Mammary microvascular endothelial cell (primary cell): Measurements from ENCODE around the gene KCTD8. TPM values are rescaled to one million over a fixed set of nuclear protein-coding genes. Genes with fewer than 3 reads are reported as not detected.

Experiments used
- total RNA-seq: library from RNA; depleted of rRNA; stranded (reverse); fragments of >200 nt; gene quantifications from 2 replicates; pipeline ENCODE4 v1.2.3, GENCODE V29; 2015

Gene KCTD8
- total RNA-seq = 2.0 and 3.3 TPM in 2 replicates

DNA sequence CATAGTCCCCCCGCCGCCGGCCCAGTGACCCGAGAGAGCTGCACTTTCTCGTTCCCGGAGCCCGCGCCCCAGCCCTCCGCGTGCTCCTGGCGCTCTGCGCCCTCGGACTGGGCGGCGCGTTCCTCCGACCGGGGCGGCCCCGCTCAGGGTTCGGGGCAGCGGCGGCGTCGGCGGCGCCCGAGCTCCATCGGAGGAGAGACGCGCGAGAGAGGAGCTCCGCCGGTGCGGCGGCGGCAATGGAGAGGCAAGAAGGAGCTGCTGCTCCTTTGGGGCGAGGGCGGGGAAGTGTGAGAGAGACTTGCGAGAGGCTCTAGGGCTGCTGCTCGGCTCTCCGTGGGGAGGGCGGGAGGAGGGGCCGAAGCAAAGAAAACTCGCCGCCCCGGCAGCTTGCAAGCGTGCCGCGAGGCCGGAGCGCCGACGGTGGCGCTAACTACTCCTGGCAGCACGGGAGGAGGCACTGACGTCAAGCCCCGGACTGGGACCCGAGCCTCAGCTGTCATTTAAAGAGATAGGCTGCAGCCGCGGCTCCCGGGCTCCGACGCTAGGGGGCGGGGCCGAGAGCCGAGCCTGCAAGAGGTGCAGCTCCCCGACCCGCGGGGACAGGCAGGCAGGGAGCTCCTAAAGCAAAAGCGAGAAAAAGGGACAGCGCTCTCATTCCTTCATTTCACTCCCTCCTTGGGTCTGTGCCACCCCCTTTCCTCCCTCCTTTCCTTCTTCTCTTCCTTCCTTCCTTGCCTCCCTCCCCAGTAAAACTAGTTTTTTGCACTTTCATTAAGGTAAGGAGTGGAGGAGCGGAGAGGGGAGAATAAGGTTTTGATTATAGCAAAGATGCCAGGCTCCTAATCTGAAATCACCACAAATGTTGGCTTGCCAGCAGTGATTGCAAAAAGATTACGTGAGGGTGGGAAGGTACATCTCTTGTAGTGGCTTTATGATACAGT, at the start of gene KCTD8:
Gene KCTD8 (minus strand): TSS at position 289 of the 941 bp plus-strand sequence.

Other genes starting within 250 kb of the KCTD8 start
- gene YIPF7, start 202.8 kb upstream of the KCTD8 start, total RNA-seq = not detected in 2 replicates
- 9.4 TPM in 2 replicates for gene GUF1, start 229.6 kb upstream of the KCTD8 start, total RNA-seq